Measurements from ENCODE around the gene PTPRE. TPM values are rescaled to one million over a fixed set of nuclear protein-coding genes. Genes with fewer than 3 reads are reported as not detected.

The PTPRE gene
- total and polyA plus RNA-seq, 10 of the 15 experiments (the other 5 are each of a cell fraction or from before 2014, with no cell fraction given), result 2.9 to 7.6 (median 5.8) TPM

DNA sequence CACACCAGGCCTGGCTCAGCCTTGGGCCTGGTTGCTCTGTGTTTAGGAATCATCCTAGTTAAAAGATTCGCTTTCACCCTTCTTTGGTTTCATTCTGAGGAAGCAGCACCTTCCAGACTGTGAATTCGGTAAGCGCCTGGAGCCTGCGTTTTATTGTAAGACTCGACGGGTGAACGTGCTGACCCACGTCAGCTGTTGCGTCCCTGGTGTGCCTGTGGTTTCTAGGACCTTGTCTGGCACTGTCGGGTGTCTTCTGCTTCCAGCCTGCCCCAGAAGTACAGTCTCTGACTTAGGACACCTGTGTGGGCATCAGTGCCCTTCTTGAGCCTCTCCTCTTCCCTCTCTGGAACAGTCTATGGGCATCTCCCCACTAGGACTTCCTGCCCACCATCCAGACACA is 193.0 kb downstream of the PTPRE start:
- no TSS peak for BruUV-seq (replicated peaks)
- FAIRE-seq, result no peak
- no peaks in the 10 kb centered on the region; the same call in 1 of the 2 replicates for H4K20me1 ChIP-seq (ENCODE audit: control insufficient read depth, insufficient read depth)
- H3K79me2 ChIP-seq (ENCODE audit: control insufficient read depth, insufficient read depth, low read length), result no peaks in the 10 kb centered on the region
- no peak for ATAC-seq
- ChIA-PET RAD21 (ENCODE audit: unreplicated experiment) (no interaction called here), CTCF (interaction anchor here (0.7 to 1.3 kb wide), 4 partner anchors 22 to 89 kb away, joined by 3 to 5 read pairs (median 3); no protein-coding TSS in a partner anchor), SMC1A (ENCODE audit: uncharacterized antibody, unreplicated experiment) (no interaction called here), POLR2A (interaction anchor here (1.2 kb wide), 1 partner anchor 26 kb away, joined by 6 read pairs; the partner anchor contains the start of gene MKI67)
- H3K27ac ChIP-seq (ENCODE audit: control insufficient read depth, insufficient read depth), result no peak overlapping the region
- H3K9me3 ChIP-seq (replicated peaks; ENCODE audit: control insufficient read depth, insufficient read depth, low read length), result no peaks in the 10 kb centered on the region
- H3K4me2 ChIP-seq (ENCODE audit: control insufficient read depth, insufficient read depth), result no peak overlapping the region
- no peak overlapping the region for H3K4me3 ChIP-seq
- DNase-seq (ENCODE audit: low read depth, low spot score), result no peak
- intact Hi-C loops (cut with micrococcal nuclease; ENCODE audit: unreplicated experiment), result no loop called here
- H2AFZ ChIP-seq (ENCODE audit: control insufficient read depth, low read depth, low read length), result no peak overlapping the region
- in situ Hi-C loops (cut with MboI), result no loop called here
- H3K36me3 ChIP-seq (ENCODE audit: control insufficient read depth in 2 of 2, insufficient read depth in 2 of 2, low read length in 1 of 2), result peaks cover 38 to 60% of the 10 kb centered on the region in 2 experiments
- H3K4me1 ChIP-seq (ENCODE audit: control insufficient read depth, insufficient read depth, low read length), result no peaks in the 10 kb centered on the region
- H3K9ac ChIP-seq (ENCODE audit: control insufficient read depth, insufficient read depth, low read length), result no peak overlapping the region
- no peaks in the 10 kb centered on the region for H3K27me3 ChIP-seq (replicated peaks in 1 of 2; ENCODE audit: control insufficient read depth in 2 of 2, insufficient read depth in 2 of 2, low read length in 1 of 2)
- WGBS (ENCODE audit: insufficient coverage, insufficient replicate concordance, low lambda C conversion rate, missing lambda C conversion rate), result 99% methylated on average over 10 of the region's 10 CpGs
- TF ChIP-seq RAD51 (IDR thresholded peaks at IDR 0.05), result no peak
- TF ChIP-seq HCFC1 (IDR thresholded peaks at IDR 0.05; ENCODE audit: low read length), result no peak
- no peak for TF ChIP-seq TARDBP (IDR thresholded peaks at IDR 0.05; ENCODE audit: borderline replicate concordance)
- no peak for TF ChIP-seq PBX3 (IDR thresholded peaks at IDR 0.05; ENCODE audit: insufficient replicate concordance, low read depth, low read length)
- no peak for TF ChIP-seq TCF12 (IDR thresholded peaks at IDR 0.05; ENCODE audit: low read depth, low read length)
- TF ChIP-seq BHLHE40 (IDR thresholded peaks at IDR 0.05; ENCODE audit: borderline replicate concordance in 1 of 2, low read depth in 2 of 2, low read length in 1 of 2), result no peak
- TF ChIP-seq RFX5 (IDR thresholded peaks at IDR 0.05; ENCODE audit: low read depth, low read length), result no peak
- TF ChIP-seq, protein P1, sequence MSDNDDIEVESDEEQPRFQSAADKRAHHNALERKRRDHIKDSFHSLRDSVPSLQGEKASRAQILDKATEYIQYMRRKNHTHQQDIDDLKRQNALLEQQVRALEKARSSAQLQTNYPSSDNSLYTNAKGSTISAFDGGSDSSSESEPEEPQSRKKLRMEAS (IDR thresholded peaks at IDR 0.05; ENCODE audit: low read depth, low read length), result no peak
- TF ChIP-seq, protein P2, sequence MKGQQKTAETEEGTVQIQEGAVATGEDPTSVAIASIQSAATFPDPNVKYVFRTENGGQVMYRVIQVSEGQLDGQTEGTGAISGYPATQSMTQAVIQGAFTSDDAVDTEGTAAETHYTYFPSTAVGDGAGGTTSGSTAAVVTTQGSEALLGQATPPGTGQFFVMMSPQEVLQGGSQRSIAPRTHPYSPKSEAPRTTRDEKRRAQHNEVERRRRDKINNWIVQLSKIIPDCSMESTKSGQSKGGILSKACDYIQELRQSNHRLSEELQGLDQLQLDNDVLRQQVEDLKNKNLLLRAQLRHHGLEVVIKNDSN (IDR thresholded peaks at IDR 0.05; ENCODE audit: borderline replicate concordance, extremely low read length, insufficient read depth, low read depth, low read length), result no peak
- TF ChIP-seq HDGF (IDR thresholded peaks at IDR 0.05), result no peak
- no peak for TF ChIP-seq LARP7 (IDR thresholded peaks at IDR 0.05)
- TF ChIP-seq RCOR1 (conservative IDR thresholded peaks at IDR 0.05; ENCODE audit: low read depth, low read length), result no peak
- no peak for TF ChIP-seq ZNF687 (IDR thresholded peaks at IDR 0.05)
- no peak for TF ChIP-seq BMI1 (IDR thresholded peaks at IDR 0.05; ENCODE audit: borderline replicate concordance)
- TF ChIP-seq PRDM15 (CRISPR knock-in tag; IDR thresholded peaks at IDR 0.05), result no peak
